Myocyte (in vitro differentiated cells): ENCODE results near the gene SARDH. TPM values are rescaled to one million over a fixed set of nuclear protein-coding genes. Genes with fewer than 3 reads are reported as not detected.

Experiments
- DNase-seq: peaks from one replicate; pipeline ENCODE4 v3.0.0-alpha.2; 2012; ENCODE audit warnings: low read depth
- total RNA-seq: library from RNA; depleted of rRNA; stranded (reverse); fragments of >200 nt; gene quantifications from 2 replicates; pipeline ENCODE4 v1.2.3, GENCODE V29; 2014

The SARDH gene
- total RNA-seq, 1 donor from 2014 or later = 55.6 TPM

- DNase-seq = no peak
These were observed 34.4 kb downstream of the SARDH start for GRCh38 chr9:133703591-133704399.

GRCh38 chr9:133702798-133703590 is 35.2 kb downstream of the SARDH start:
- no peak for DNase-seq

DNA sequence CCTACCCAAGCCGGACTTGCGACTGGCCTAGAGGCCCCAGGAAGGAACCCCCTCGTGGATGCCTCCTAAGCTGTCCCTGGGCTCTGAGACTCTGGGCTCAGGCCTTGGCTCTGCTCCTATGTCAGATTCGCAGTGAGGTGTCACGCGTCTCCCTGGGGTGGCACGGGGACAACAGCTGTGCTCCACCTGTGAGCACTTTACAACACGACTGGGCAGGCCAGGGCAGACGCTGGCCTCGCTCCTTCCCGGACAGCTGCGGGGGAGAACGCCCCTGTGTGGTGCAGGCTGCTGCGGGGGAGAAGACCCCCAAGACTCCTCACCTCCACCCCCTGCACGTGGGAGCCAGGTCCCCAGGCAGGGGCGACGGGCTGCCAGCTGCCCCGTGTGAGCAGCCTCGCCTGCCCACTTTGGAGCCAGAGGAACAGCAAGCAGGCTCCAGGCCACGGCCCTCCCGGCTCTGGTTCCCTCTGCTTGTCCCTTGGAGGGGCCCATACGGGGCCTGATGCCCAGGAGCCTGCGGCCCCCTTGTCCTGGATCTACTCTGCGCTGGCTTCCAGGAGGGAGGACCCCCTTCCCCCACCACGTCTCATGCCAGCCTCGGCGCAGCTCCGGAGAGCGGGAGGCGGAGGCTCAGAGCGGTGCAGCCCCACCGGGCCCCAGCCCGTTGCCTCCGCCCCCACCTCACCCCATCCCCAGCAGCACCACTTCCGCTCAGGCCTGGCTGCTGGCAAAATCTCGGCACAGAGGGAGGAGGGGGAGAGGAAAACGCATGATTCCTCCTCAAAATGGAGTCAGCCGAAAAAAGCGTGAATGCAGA is 36.0 kb downstream of the SARDH start:
- DNase-seq = peak; percentile 67

DNA sequence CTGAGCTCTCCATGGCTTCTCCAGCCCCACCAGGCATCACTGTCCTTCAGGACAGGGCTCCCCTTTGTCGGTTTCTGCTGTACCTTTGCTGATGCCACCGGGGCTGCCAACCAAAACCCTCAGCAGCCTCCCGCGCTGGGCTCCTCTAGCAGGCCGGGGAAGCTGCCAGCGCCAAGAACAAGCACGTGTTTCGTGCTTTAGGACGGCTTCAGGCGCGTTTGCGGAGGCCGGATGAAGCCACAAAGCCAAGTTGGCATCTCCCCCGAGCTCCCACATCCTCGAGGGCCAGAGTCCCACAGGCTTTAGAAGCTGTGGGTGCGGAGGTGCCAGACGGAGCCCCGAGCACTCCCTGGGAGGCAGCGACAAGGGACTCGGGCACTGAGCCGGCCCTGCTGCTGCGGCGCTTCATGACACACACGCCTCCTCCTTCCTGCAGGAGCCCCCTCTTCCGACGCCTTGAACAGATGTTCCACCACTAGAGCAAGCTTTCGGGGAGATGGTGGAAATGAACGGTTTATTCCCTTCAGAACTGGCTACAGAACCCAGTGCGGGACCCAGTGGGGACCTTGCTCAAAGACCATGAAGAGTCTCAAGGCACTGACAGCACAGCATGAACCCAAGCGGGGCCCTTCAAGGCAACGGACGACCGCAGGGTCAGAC is 36.7 kb downstream of the SARDH start:
- no peak for DNase-seq

DNA sequence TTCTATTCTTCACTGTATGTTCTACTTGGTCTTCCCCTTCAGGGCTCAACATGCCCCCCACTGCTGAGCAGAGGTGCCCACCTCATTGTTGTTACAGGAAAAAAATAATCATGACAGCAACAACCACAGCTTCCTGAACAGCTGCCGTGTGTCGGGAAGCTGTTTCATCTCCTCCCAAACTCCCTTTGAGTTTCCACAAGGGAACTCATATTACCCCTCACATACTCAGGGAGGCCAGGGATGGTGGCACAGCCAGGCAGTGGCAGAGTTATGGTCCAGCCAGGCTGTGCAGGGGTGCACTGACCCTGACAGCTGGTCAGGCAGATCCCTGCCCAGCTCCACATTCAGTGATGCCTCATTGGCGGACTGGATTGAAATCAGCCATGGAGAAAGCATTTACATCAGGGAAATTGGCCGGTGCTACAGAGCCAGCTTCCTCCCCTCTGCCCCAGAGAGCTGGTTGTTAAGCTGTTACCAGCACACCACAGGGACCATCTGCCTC is 37.3 kb downstream of the SARDH start:
- peak; percentile 94 for DNase-seq

DNA sequence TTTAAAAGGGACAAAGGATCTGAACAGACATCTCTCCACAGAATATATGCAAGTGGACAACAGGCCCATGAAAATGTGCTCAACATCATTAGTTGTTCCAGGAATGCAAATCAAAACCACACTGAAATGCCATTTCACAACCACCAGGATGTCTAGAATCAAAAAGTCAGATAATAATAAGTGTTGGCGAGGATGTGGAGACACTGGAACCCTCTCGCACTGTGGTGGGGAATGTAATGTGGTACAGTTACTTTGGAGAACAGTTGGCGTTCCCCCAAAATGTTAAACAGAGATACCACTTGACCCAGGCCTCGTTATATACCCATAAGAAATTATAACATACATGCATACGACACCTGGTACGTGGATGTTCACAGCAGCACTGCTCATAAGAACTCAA is 38.6 kb downstream of the SARDH start:
- DNase-seq = no peak

GRCh38 chr9:133696071-133696472 is 42.1 kb downstream of the SARDH start:
- no peak for DNase-seq

GRCh38 chr9:133694686-133695085 is 43.5 kb downstream of the SARDH start:
- DNase-seq = no peak

DNA sequence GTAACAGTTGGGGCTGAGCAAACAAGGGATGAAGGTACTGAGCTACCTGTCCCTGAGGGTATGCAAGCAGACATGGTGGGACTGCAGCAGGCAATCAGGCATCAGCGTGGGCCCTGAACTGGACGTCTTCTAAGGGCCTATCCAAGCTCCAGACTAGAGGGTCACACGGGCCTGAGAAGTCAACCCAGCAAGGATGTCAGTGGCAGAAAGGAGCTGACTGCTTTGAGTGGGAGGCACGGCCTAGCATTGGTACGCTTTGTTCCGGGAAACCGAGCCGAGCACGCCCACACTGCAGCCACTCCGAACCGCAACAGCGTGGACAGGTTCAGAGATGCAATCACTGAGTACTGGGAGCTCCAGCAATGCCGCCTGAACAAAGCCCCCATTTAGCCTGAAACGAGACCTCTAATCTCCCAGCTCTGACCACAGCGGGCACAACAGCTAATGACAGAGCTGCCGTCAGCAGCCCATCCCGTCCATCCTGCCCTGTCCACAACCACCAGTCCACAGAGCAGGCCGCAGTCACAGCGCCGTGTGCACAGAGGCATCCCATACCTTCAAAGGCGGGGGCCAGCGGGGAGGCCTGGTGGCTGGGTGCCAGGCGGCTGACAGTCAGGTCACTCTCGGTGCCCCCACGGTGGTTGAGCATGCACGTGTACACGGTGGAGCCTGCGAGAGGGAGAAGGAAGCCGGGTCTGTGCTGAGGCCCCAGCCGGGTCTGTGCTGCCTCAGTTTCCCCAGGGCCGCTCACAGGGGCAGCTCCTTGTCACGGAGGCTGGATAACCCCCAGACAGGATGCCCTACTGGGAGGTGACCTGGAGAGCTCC is 44.2 kb downstream of the SARDH start:
- DNase-seq = no peak

DNA sequence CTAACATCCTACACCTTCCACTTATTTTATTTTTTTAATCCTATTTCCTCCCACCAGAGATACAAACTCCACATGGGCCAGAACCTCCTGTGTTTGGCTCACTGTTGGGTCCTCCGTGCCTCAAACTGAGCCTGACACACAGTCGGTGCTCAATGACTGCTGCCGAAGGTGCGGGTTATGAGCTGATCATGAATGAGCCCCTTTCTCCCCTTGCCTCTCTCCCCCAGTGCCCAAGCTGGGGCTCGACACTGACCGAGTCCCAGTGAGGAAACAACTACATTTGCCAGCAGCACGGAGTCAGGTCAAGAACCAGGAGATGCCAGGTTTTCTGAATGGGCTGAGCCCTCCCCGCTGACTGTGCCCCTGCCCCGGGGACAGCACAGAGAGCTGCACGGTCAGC is 45.0 kb downstream of the SARDH start:
- no peak for DNase-seq

DNA sequence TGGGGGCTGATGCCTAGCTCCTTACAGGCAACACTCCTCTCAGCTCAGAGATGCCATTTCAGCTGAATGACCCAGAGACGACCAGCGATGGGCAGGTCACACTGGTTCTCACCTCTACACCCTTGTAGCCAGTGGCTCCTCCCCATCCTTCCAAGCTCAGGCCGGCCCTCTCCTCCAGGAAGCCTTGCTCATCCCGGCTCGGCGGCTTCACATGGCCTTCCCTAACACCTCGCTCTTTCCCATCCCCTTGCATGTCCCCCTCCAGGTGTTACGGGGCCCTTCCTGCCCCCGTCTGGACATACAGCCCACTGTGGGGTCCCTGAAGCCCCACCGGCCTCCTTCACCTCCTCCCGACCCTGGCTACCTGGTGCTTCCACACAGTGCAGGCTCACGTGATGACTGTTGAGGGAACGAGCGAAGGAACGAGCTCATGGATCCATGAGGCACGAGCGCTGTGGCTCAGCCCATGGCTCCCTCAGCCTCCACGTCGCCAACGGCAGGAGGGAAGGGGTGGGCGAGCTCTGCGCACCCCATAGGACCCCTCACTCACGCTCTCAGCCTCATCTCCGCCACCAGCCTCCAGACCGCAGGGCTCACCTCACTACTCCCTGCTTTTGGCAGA is 45.7 kb downstream of the SARDH start:
- DNase-seq = no peak

- DNase-seq = peak; percentile 42
These were observed 46.4 kb downstream of the SARDH start for GRCh38 chr9:133691626-133692363.

- DNase-seq = no peak
These were observed 47.0 kb downstream of the SARDH start for GRCh38 chr9:133691191-133691590.

GRCh38 chr9:133690081-133690561 is 48.0 kb downstream of the SARDH start:
- DNase-seq = peak; percentile 46

GRCh38 chr9:133689151-133689763 is 48.9 kb downstream of the SARDH start:
- no peak for DNase-seq

- no peak for DNase-seq
These were observed 50.0 kb downstream of the SARDH start for GRCh38 chr9:133687856-133688761.
